Endodermal cell (in vitro differentiated cells): Measurements from ENCODE around the gene SLK. TPM values are rescaled to one million over a fixed set of nuclear protein-coding genes. Genes with fewer than 3 reads are reported as not detected.
A peak's percentile ranks its signal among the peaks of the same experiment; 100 is the strongest.

ENCODE experiments used
- DNase-seq: peaks from one replicate; pipeline ENCODE4 v3.0.0-alpha.2; 2017
- H3K27ac ChIP-seq: 2 replicates; pipeline ENCODE4 v1.5.1; 2013; ENCODE audit warnings: mild to moderate bottlenecking, low read depth, low read length, moderate library complexity
- H3K27me3 ChIP-seq: 2 replicates; pipeline ENCODE4 v1.6.1; 2013; ENCODE audit warnings: mild to moderate bottlenecking, low read length, moderate library complexity; ENCODE audit not compliant: insufficient read depth, control insufficient read depth, poor library complexity, severe bottlenecking
- H3K36me3 ChIP-seq: 2 replicates; pipeline ENCODE4 v1.7.0; 2013; ENCODE audit warnings: mild to moderate bottlenecking, low read length, moderate library complexity; ENCODE audit not compliant: control insufficient read depth, insufficient read depth
- H3K4me1 ChIP-seq: one replicate; pipeline ENCODE4 v1.7.0; 2013; ENCODE audit warnings: low read length; ENCODE audit not compliant: control insufficient read depth, insufficient read depth
- H3K4me3 ChIP-seq: 2 replicates; pipeline ENCODE4 v1.5.1; 2013; ENCODE audit warnings: mild to moderate bottlenecking, low read length, moderate library complexity
- H3K9ac ChIP-seq: 2 replicates; pipeline ENCODE4 v1.6.1; 2013; ENCODE audit warnings: mild to moderate bottlenecking, low read length, moderate library complexity; ENCODE audit not compliant: poor library complexity, severe bottlenecking; ENCODE audit errors: extremely low read depth
- H3K9me3 ChIP-seq: 2 replicates; pipeline ENCODE4 v1.6.1; 2013; ENCODE audit warnings: mild to moderate bottlenecking, low read length, moderate library complexity; ENCODE audit not compliant: control insufficient read depth
- H3K27ac Mint-ChIP-seq: 2 replicates; pipeline ENCODE4 v1.8.0; 2020; ENCODE audit warnings: mixed read lengths
- H3K27me3 Mint-ChIP-seq: 2 replicates; pipeline ENCODE4 v1.8.0; 2021; ENCODE audit warnings: mild to moderate bottlenecking, mixed read lengths; ENCODE audit not compliant: insufficient read depth
- H3K36me3 Mint-ChIP-seq: 2 replicates; pipeline ENCODE4 v1.8.0; 2020; ENCODE audit warnings: low read depth, mixed read lengths
- H3K4me1 Mint-ChIP-seq: 2 replicates; pipeline ENCODE4 v1.8.0; 2020; ENCODE audit warnings: mixed read lengths
- H3K4me3 Mint-ChIP-seq: 2 replicates; pipeline ENCODE4 v1.8.0; 2020; ENCODE audit warnings: mild to moderate bottlenecking, moderate library complexity, mixed read lengths
- H3K9me3 Mint-ChIP-seq: 2 replicates; pipeline ENCODE4 v1.8.0; 2020; ENCODE audit warnings: mild to moderate bottlenecking, mixed read lengths
- WGBS, 2 experiments: methylation state at CpG; one replicate each; pipeline versions ENCODE4 v1.1.5 to v1.1.7; 2013; ENCODE audit warnings: missing lambda C conversion rate in 2 of 2, mixed read lengths in 1 of 2; ENCODE audit not compliant: insufficient coverage in 1 of 2, insufficient read length in 1 of 2; 5-methylcytosine and 5-hydroxymethylcytosine counted together
- total RNA-seq, 2 donors: library from RNA; stranded (reverse); fragmentation: NEBNext Ultra II Directional in 1 of 2; extraction: Animal tissue kit (Norgen Biotek cat#: 25700) in 1 of 2; gene quantifications; 2 replicates in 1 of 2; 3 replicates in 1 of 2; pipeline ENCODE4 v1.2.1, GENCODE V29; 2021
- TF ChIP-seq, protein P1 (sequence below): fragments of 200-600 bp; sonication (generic); conservative IDR thresholded peaks from 2 replicates; pipeline ENCODE4 v1.5.0; 2021; ENCODE audit warnings: antibody characterized with exemption, mild to moderate bottlenecking

Gene SLK
- total RNA-seq, 2 donors from 2014 or later = 23.4 to 32.9 TPM

DNA sequence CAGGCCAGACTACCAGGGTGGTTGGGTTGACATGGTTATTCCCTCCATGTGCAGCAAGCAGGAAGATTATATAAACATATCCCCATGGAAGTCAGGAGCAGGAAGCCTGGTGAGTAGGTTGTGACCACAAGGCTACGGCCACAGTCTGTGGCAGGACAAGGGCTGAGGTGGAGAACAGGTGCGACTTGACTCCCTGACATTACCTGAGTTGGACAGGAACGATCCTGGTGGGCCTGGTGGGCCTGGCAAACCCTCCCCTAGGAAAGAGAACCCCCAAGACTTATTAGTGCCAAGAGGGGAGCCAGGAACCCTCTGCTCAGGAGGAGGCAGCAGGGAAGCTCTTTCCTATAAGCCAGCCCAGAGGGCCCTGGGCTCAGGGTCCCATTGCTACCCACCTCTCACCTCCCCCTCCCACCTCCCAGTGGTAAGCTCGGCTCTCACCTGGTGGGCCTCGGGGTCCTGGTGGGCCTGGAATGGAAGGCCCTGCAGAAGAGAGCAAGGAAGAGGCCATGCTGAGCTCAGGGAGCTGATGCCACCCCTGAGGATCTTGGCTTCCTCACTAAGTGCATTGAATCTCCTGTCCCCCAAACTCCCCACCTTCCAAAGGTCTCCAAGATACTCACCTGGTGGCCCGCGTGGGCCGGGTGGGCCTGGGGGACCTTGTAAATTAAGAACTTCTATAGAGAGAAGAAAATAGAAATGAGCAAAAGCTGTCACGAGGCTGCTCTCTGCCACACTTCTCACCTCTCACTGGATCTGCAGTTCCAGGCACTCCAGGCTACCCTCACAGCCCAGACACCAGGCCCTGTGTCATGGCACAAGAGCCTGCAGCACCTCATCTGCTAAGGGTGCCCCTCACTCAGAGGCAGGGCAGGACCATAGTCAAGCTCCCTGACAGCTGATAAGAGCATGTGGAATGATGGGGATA, 74.2 kb downstream of the SLK start:
- Mint-ChIP-seq H3K36me3 (no peaks in the 10 kb centered on the region), H3K4me1 (peaks cover 12% of the 10 kb centered on the region), H3K27me3 (no peaks in the 10 kb centered on the region), H3K4me3 (no peak overlapping the region), H3K27ac (no peak overlapping the region), H3K9me3 (no peaks in the 10 kb centered on the region)
- H3K4me1 ChIP-seq = no peaks in the 10 kb centered on the region
- TF ChIP-seq, protein P1, sequence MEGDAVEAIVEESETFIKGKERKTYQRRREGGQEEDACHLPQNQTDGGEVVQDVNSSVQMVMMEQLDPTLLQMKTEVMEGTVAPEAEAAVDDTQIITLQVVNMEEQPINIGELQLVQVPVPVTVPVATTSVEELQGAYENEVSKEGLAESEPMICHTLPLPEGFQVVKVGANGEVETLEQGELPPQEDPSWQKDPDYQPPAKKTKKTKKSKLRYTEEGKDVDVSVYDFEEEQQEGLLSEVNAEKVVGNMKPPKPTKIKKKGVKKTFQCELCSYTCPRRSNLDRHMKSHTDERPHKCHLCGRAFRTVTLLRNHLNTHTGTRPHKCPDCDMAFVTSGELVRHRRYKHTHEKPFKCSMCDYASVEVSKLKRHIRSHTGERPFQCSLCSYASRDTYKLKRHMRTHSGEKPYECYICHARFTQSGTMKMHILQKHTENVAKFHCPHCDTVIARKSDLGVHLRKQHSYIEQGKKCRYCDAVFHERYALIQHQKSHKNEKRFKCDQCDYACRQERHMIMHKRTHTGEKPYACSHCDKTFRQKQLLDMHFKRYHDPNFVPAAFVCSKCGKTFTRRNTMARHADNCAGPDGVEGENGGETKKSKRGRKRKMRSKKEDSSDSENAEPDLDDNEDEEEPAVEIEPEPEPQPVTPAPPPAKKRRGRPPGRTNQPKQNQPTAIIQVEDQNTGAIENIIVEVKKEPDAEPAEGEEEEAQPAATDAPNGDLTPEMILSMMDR = no peak
- H3K36me3 ChIP-seq = no peaks in the 10 kb centered on the region
- no peak overlapping the region for H3K9ac ChIP-seq
- DNase-seq = peak; percentile 30
- H3K4me3 ChIP-seq = no peak overlapping the region
- no peaks in the 10 kb centered on the region for H3K27me3 ChIP-seq
- H3K27ac ChIP-seq = no peak overlapping the region
- no peaks in the 10 kb centered on the region for H3K9me3 ChIP-seq
- 80 to 85% methylated on average over 4 to 9 of the region's 9 CpGs for WGBS, 2 experiments

DNA sequence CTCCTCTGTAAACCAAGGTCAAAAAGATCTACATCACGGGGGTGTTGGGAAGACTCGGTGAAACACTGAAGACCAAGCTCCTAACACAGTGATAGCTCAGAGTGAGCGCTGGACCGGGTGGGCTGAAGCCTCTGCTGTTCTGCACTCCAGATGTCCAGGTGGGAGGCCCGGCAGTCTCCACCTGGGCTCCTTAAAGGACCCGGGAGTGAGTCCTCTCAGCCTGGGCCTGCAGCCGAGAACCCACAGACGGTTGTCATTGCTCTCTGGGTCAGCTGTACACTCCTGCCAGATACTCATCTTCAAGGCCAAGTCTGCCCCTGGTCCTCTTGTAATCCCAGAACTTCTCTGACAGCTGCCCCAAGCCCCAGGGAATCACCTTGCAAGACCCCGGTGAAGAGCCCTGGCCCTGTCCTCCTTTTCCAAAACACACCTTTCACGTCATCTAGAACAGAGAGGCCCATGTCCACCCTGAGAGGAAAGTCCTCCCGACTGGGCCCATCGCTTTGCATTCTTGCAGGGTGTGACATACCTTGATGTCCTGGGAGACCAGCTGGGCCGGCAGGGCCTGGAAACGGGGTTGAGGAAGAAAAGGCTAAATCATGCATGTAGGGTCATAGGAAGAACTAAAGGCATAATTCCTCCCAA, 75.1 kb downstream of the SLK start:
- H3K9ac ChIP-seq = no peak overlapping the region
- H3K4me3 ChIP-seq = no peak overlapping the region
- no peaks in the 10 kb centered on the region for H3K4me1 ChIP-seq
- H3K27ac ChIP-seq = no peak overlapping the region
- H3K36me3 ChIP-seq = no peaks in the 10 kb centered on the region
- H3K27me3 ChIP-seq = no peaks in the 10 kb centered on the region
- no peaks in the 10 kb centered on the region for H3K9me3 ChIP-seq
- Mint-ChIP-seq H3K9me3 (no peaks in the 10 kb centered on the region), H3K27me3 (no peaks in the 10 kb centered on the region), H3K27ac (no peak overlapping the region), H3K36me3 (no peaks in the 10 kb centered on the region), H3K4me1 (peaks cover 12% of the 10 kb centered on the region), H3K4me3 (no peak overlapping the region)
- WGBS, 2 experiments = 93% methylated on average over 11 to 14 of the region's 14 CpGs
- DNase-seq = peak; percentile 51
- TF ChIP-seq, protein P1 = no peak

DNA sequence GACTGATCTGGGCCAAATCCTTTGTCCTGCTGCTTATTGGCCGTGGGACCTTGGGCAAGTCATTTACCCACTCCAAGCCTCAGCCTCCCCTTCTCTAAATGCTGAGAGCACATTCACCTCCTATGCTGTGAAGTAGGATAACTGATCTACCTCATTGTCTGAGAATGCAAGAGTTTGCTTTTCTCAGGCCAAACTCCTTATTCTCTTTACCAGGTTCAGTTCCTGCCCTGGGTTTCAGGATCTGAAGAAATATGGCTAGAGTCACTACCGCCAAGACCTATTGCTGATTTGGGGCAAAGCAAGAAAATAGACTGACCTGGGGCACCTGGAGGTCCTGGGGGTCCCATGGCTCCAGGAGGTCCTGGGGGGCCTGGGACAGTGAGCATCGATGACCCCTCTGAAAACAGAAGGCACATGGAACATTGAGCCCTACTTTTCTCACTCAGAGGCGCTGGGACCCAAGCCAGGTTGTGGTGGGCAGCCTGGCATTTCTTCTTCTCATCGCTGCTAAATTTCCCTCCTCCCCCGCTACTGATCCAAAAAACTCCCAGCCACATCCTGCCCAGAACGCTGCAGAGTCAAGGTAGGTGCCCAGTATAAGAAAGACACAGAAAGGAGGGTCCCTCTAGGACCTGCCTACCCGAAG, 76.4 kb downstream of the SLK start:
- Mint-ChIP-seq H3K36me3 (no peaks in the 10 kb centered on the region), H3K9me3 (no peaks in the 10 kb centered on the region), H3K4me1 (peaks cover 22% of the 10 kb centered on the region), H3K4me3 (no peak overlapping the region), H3K27ac (no peak overlapping the region), H3K27me3 (no peaks in the 10 kb centered on the region)
- H3K4me3 ChIP-seq = no peak overlapping the region
- TF ChIP-seq, protein P1 = no peak
- no peak overlapping the region for H3K27ac ChIP-seq
- DNase-seq = peak; percentile 22
- no peak overlapping the region for H3K9ac ChIP-seq
- no peaks in the 10 kb centered on the region for H3K36me3 ChIP-seq
- H3K9me3 ChIP-seq = no peaks in the 10 kb centered on the region
- no peaks in the 10 kb centered on the region for H3K4me1 ChIP-seq
- WGBS, 2 experiments = 89 to 98% methylated on average over 5 to 8 of the region's 8 CpGs
- H3K27me3 ChIP-seq = no peaks in the 10 kb centered on the region
